HG03095 (cell line): ENCODE data around the gene NTRK2.

Source experiments
- ATAC-seq: cut with Tn5 transposase; IDR thresholded peaks from one replicate; pipeline ENCODE4 v1.9.1; 2021; ENCODE audit warnings: moderate library complexity; ENCODE audit not compliant: unreplicated experiment

Gene NTRK2

GRCh38 chr9:84681516-84682285 is 12.2 kb downstream of the NTRK2 start:
- ATAC-seq, result no peak

GRCh38 chr9:84686068-84686467 is 16.5 kb downstream of the NTRK2 start:
- ATAC-seq, result no peak

- no peak for ATAC-seq
Measured at GRCh38 chr9:84688956-84689355, 19.4 kb downstream of the NTRK2 start.

- no peak for ATAC-seq
Measured at GRCh38 chr9:84691634-84692033, 22.1 kb downstream of the NTRK2 start.

- peak; percentile 61 for ATAC-seq
Measured at GRCh38 chr9:84694248-84694647, 24.7 kb downstream of the NTRK2 start.

- no peak for ATAC-seq
Measured at GRCh38 chr9:84697042-84697441, 27.5 kb downstream of the NTRK2 start.

GRCh38 chr9:84697509-84698114 is 28.1 kb downstream of the NTRK2 start:
- ATAC-seq, result no peak

GRCh38 chr9:84698323-84698722 is 28.8 kb downstream of the NTRK2 start:
- ATAC-seq, result no peak

GRCh38 chr9:84699984-84700383 is 30.5 kb downstream of the NTRK2 start:
- ATAC-seq, result no peak

GRCh38 chr9:84701801-84702200 is 32.3 kb downstream of the NTRK2 start:
- ATAC-seq, result peak; percentile 84

- no peak for ATAC-seq
Measured at GRCh38 chr9:84702471-84702870, 32.9 kb downstream of the NTRK2 start.

GRCh38 chr9:84703793-84704192 is 34.3 kb downstream of the NTRK2 start:
- ATAC-seq, result no peak

- ATAC-seq, result no peak
Measured at GRCh38 chr9:84705128-84705527, 35.6 kb downstream of the NTRK2 start.

GRCh38 chr9:84708400-84708799 is 38.9 kb downstream of the NTRK2 start:
- no peak for ATAC-seq

GRCh38 chr9:84709056-84709455 is 39.5 kb downstream of the NTRK2 start:
- ATAC-seq, result no peak

- ATAC-seq, result no peak
Measured at GRCh38 chr9:84710701-84711397, 41.3 kb downstream of the NTRK2 start.

GRCh38 chr9:84711398-84711777 is 41.9 kb downstream of the NTRK2 start:
- ATAC-seq, result no peak

GRCh38 chr9:84711936-84712335 is 42.4 kb downstream of the NTRK2 start:
- ATAC-seq, result no peak

- no peak for ATAC-seq
Measured at GRCh38 chr9:84716217-84716616, 46.7 kb downstream of the NTRK2 start.

- no peak for ATAC-seq
Measured at GRCh38 chr9:84718476-84718875, 48.9 kb downstream of the NTRK2 start.

- no peak for ATAC-seq
Measured at GRCh38 chr9:84722388-84722989, 53.0 kb downstream of the NTRK2 start.

- no peak for ATAC-seq
Measured at GRCh38 chr9:84723426-84723825, 53.9 kb downstream of the NTRK2 start.
